Endometrial microvascular endothelial cells (primary cell): ENCODE measurements around the gene NRP2. TPM values are rescaled to one million over a fixed set of nuclear protein-coding genes. Genes with fewer than 3 reads are reported as not detected.

ENCODE experiments used
- in situ Hi-C: cut with HindIII; loops from 2 replicates; pipeline ENCODE4 v1.10.0; 2017; ENCODE audit warnings: low sequenced_read_pairs, low pct_unique_long_range_greater_than_20kb; ENCODE audit errors: inconsistent ontology term
- total RNA-seq: library from RNA; depleted of rRNA; stranded (reverse); fragments of >200 nt; gene quantifications from one replicate; pipeline ENCODE4 v1.2.3, GENCODE V29; 2015; ENCODE audit errors: inconsistent ontology term

NRP2 gene
- total RNA-seq, 1 donor from 2014 or later, result 56.2 TPM

GRCh38 chr2:205744074-205744591 lies 61.8 kb downstream of the NRP2 start:
- in situ Hi-C loops, result no loop called here

GRCh38 chr2:205745661-205746419 lies 63.5 kb downstream of the NRP2 start:
- in situ Hi-C loops, result no loop called here

DNA sequence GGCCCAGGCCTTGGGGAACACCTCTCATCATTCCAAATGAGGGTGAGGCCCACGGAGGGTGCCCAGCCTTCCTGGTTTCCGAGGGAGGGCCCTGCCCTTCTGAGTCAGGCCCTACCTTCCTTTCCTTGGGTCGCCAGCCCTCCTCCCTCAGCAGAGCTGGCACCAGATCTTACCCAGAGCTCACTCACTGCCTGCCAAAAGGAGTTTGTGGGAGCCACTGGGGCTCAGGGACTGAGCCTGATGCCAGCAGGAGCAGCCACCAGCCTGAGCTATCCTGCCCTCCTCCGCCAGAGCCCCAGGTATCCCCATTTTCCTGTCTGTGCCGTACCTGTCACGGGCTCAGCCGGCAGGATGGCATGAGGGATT lies 64.1 kb downstream of the NRP2 start:
- in situ Hi-C loops, result no loop called here

DNA sequence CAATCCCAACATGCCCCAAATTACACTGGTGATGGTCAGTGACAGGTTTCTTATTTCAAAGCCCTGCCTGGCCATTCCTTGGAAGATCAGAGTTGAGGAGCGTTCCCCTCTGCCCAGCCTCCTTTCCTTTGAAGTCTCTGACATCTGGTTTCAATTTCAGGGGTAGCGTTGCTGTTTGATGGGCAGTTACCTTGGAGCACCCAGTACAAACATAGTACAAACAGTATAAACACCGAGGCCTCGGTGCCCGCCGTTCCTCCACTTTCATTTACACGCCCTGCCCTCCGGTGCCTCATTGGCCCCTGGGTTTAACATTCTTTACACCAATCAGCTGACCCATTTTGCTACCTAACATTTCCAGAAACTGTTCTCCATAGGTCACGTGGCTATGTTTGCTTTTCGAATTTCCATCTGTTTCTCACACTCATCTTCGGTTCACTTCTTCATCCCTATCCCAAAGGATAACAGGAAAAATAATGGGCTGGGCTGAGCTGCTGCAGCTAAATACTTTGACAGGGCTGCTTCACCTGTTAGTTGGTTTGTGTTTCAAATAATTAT lies 65.6 kb downstream of the NRP2 start:
- in situ Hi-C loops, result no loop called here

DNA sequence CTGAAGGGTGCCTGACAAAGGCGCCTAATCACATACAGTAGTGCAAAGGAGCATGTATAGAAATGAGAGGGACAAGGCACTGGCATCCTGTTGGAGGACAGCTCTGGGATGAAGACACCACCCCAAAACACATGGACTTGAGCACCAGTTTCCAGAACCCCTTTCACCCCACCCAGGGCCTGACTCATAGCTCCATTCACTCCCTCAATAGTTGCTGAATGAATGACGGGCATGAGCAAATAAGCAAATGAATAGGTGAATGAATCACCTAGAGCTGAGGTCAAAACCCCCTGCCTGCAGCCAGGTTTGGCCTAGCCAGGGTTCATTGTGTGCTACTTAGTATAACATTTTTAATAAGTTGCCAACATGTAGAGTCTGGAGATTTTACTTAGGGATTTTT lies 66.3 kb downstream of the NRP2 start:
- in situ Hi-C loops, result no loop called here

GRCh38 chr2:205749078-205749477 lies 66.8 kb downstream of the NRP2 start:
- in situ Hi-C loops, result no loop called here

DNA sequence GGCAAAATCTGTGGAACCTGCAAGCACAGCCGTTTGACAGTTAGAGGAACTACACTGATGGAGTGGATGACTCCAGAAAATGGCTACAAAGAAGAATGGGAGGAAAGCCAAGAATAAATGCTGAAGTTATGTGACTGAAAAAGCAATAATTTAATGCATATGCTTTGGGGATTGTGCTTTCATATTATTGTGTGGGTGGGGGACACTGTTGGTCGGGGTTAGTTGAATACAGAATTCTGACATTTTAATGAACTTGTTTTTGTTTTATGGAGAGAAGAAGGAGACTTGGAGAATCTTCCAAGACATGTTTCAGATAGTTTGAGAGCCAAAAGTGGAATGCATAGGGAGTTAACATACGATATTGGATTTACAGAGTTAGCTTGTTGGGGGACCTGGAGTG lies 68.5 kb downstream of the NRP2 start:
- in situ Hi-C loops, result no loop called here

DNA sequence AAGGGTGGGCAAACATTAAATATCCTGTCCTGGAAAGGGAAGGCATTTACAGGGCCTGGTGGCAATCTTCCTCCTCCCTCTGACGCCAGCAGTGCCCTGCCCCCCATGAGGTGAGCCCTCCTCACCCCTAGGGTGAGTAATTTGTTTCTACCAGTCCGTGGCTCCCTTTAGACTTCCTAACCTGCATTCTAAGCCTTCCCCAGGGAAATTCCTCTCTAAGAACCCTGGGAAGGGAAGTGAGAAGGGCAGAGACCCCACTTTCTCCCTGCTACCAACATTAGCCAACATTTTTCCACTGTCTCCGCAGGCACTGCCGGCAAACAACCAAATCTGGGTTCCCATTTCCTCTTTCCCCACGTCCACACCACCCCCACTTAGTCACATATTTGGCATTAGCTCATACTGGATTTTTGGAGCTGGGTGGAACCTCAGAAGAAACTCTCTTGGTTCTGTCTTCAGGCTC lies 69.3 kb downstream of the NRP2 start:
- in situ Hi-C loops, result no loop called here

- in situ Hi-C loops, result no loop called here
These were observed 70.1 kb downstream of the NRP2 start for GRCh38 chr2:205752296-205752820.

DNA sequence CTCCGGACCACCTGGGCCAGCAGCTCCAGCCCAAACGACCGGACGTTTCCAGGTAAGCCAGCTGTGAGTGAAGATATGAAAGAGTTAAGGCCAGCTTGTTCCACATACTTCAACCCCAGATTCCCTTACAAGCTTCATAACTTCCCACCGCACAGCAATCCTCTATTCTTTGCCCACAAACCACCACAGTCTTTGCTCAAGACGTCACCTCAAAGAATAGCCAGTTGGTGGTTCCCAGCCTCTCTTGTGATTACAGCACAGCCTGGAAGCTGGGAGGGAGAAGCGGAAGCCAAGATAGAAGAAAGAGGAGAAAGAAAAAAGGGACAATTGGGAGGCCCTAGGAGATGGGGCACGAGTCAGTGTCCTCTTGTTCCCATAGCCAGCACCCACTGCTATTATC lies 70.6 kb downstream of the NRP2 start:
- in situ Hi-C loops, result no loop called here

- in situ Hi-C loops, result no loop called here
These were observed 72.1 kb downstream of the NRP2 start for GRCh38 chr2:205754285-205754923.

DNA sequence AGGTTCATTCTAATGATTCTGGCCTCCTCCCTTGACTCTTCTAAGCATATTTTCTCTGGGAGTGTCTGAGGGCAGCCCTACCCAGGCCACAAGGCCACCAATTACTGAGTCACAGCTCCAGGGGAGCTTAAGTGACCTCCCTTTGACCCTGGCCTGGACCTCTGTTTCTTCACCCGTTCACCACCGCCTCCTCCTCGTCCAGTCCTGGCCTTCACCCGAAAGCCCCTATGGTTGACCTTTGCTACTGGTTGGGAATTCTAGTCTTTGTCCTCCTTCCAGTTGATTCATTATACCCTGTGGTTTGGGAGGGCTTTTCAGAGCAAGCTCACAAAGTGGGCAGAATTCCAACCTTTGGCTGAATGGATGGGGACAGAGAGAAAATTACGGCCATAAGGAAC lies 72.6 kb downstream of the NRP2 start:
- in situ Hi-C loops, result no loop called here

- in situ Hi-C loops, result no loop called here
These were observed 73.6 kb downstream of the NRP2 start for GRCh38 chr2:205755923-205756322.

- in situ Hi-C loops, result no loop called here
These were observed 75.0 kb downstream of the NRP2 start for GRCh38 chr2:205757271-205757670.

GRCh38 chr2:205758051-205758450 lies 75.8 kb downstream of the NRP2 start:
- in situ Hi-C loops, result no loop called here

DNA sequence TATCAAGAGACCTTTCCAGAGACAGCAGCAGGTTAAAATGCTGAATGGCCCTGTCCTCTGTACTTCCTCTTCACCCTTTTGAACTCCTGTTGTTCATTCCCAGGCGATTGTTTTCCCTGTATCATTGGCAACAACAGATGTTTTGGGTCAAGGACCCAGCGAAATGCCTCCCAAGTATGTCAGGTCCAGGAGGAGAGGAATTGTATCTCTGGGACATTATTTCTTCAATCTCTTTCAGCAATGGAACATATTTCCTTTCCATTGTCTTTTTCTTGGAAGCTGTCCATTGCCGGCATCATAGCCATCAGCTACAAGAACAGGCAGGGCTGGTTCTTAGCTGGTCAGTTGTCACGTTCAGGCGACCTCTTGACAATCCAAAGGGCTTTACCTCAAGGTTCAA lies 76.2 kb downstream of the NRP2 start:
- in situ Hi-C loops, result no loop called here

DNA sequence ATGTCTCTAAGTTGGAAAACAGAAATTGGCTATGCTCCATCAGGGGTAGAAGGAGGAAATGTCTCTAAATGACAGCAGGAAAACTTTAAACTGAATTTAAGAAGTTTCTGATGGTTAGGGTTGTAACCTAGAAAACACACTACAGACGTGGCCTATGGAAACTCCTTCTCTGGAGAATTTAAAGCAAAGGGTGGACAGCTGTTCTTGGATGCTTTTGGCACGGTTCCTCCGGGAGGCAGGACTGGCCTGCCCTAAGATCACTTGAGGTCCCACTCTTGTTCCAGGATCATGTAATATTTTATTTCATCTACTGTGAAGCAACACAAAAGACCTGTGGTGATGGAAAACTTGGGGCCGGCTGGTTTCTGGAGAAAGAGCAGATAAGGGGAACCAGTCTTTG lies 77.0 kb downstream of the NRP2 start:
- in situ Hi-C loops, result no loop called here

DNA sequence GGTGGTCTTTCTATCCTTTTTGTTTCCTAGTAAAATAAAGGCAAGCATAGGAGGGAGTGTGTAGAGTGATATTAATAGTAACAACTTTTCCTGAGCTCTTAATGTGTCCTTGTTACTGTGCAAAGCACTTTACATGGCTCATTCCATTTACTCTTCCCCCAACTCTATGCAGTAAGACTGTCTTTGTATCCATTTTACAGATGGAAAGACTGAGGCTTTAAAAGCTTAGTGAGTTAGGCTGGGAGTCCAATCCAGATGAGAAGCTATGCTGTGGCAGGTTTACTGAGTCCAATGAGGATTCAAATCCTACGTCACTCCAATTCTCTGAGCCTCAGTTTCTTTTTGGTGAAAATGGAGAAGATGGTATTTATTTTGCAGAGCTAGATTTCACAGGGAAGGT lies 77.4 kb downstream of the NRP2 start:
- in situ Hi-C loops, result no loop called here

DNA sequence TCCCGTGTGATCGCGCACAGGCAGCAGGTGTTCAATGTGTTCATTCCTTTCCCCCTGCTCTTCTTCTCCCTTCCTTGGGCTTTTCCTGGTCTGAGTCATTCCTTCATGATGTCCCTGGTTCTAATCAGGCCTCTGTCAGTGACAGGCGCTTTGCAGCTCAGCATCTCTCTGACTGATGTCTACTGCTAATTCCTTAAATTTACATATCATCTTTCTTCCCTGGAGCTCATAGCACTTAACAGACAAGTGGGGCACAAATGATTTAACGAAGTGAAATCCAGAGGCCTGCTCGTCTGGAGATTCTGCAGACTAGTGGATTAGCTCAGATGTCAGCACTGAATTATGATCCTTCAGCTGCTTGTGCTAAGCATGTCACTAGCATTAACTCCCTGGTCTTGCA lies 77.9 kb downstream of the NRP2 start:
- in situ Hi-C loops, result no loop called here

DNA sequence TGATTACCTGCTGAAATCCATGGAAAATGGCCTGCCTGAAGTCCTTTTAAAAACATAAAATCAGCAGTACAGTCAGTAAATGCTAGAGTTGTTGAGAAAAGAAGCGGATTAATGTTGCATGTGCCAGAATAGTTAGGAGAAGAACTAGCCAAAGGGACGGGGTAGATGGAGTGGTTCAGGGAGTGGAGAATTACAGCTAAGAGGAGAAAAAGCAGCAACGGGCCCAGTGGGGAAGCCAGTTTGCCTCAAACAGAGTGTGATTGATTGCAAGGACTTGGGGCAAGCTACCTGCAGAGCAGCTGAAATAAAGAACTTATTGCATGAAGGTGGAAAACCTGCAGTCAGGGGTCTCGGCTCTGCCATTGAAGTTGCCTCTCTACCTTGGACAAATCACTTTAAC lies 79.1 kb downstream of the NRP2 start:
- in situ Hi-C loops, result no loop called here
